Muscle layer of colon (tissue), 2 donors: ENCODE results near the gene AFAP1L2.

Experiments
- H3K27ac ChIP-seq: one replicate; pipeline ENCODE4 v1.7.0; 2013; ENCODE audit warnings: low read depth, mild to moderate bottlenecking, low read length, moderate library complexity
- H3K27me3 ChIP-seq, 2 donors: one replicate each; pipeline ENCODE4 v1.7.0; 2013; ENCODE audit warnings: low read length in 2 of 2, mild to moderate bottlenecking in 2 of 2; ENCODE audit not compliant: insufficient read depth in 2 of 2, control insufficient read depth in 1 of 2
- H3K36me3 ChIP-seq: one replicate; pipeline ENCODE4 v1.7.0; 2013; ENCODE audit warnings: mild to moderate bottlenecking, low read length; ENCODE audit not compliant: insufficient read depth
- H3K4me1 ChIP-seq: one replicate; pipeline ENCODE4 v1.7.0; 2013; ENCODE audit warnings: mild to moderate bottlenecking, low read length; ENCODE audit not compliant: insufficient read depth
- H3K4me3 ChIP-seq, 2 donors: one replicate each; pipeline ENCODE4 v1.7.0; 2013; ENCODE audit warnings: low read length in 2 of 2, low read depth in 1 of 2, mild to moderate bottlenecking in 1 of 2, moderate library complexity in 1 of 2
- H3K9ac ChIP-seq: one replicate; pipeline ENCODE4 v1.7.0; 2013; ENCODE audit warnings: low read length
- H3K9me3 ChIP-seq: one replicate; pipeline ENCODE4 v1.7.0; 2013; ENCODE audit warnings: mild to moderate bottlenecking, low read length
- donor health status: abdominal sarcoma.
- donor health status: Adenocarcinoma of cecum.

The AFAP1L2 gene

GRCh38 chr10:114278884-114279191 is 125.5 kb downstream of the AFAP1L2 start:
- Histone ChIP-seq H3K27ac (no peak overlapping the region), H3K27me3 (peaks cover 0 to 4% of the 10 kb centered on the region in 2 donors), H3K36me3 (no peaks in the 10 kb centered on the region), H3K4me3 (no peak overlapping the region), H3K4me1 (no peaks in the 10 kb centered on the region), H3K9me3 (no peaks in the 10 kb centered on the region), H3K9ac (no peak overlapping the region)

- H3K27ac ChIP-seq, result no peak overlapping the region
- H3K4me1 ChIP-seq, result no peaks in the 10 kb centered on the region
- H3K4me3 ChIP-seq, result no peak overlapping the region
- H3K9ac ChIP-seq, result no peak overlapping the region
- no peaks in the 10 kb centered on the region for H3K36me3 ChIP-seq
- H3K9me3 ChIP-seq, result no peaks in the 10 kb centered on the region
- peaks cover 0 to 4% of the 10 kb centered on the region in 2 donors for H3K27me3 ChIP-seq
Measured at GRCh38 chr10:114278140-114278883, 126.0 kb downstream of the AFAP1L2 start.

- H3K9me3 ChIP-seq, result no peaks in the 10 kb centered on the region
- no peak overlapping the region for H3K4me3 ChIP-seq
- no peak overlapping the region for H3K9ac ChIP-seq
- no peaks in the 10 kb centered on the region for H3K4me1 ChIP-seq
- H3K27me3 ChIP-seq, result peaks cover 0 to 4% of the 10 kb centered on the region in 2 donors
- H3K36me3 ChIP-seq, result no peaks in the 10 kb centered on the region
- no peak overlapping the region for H3K27ac ChIP-seq
Measured at GRCh38 chr10:114276671-114277070, 127.6 kb downstream of the AFAP1L2 start.

- H3K4me3 ChIP-seq, result no peak overlapping the region
- no peaks in the 10 kb centered on the region for H3K9me3 ChIP-seq
- no peaks in the 10 kb centered on the region for H3K4me1 ChIP-seq
- H3K27me3 ChIP-seq, result peaks cover 0 to 4% of the 10 kb centered on the region in 2 donors
- no peak overlapping the region for H3K9ac ChIP-seq
- H3K27ac ChIP-seq, result no peak overlapping the region
- H3K36me3 ChIP-seq, result no peaks in the 10 kb centered on the region
Measured at GRCh38 chr10:114276066-114276465, 128.2 kb downstream of the AFAP1L2 start.

- H3K27ac ChIP-seq, result no peak overlapping the region
- H3K4me3 ChIP-seq, result no peak overlapping the region
- H3K36me3 ChIP-seq, result no peaks in the 10 kb centered on the region
- no peaks in the 10 kb centered on the region for H3K9me3 ChIP-seq
- no peaks in the 10 kb centered on the region for H3K4me1 ChIP-seq
- peaks cover 0 to 4% of the 10 kb centered on the region in 2 donors for H3K27me3 ChIP-seq
- no peak overlapping the region for H3K9ac ChIP-seq
Measured at GRCh38 chr10:114274616-114275453, 129.5 kb downstream of the AFAP1L2 start.

- Histone ChIP-seq H3K4me1 (no peaks in the 10 kb centered on the region), H3K9ac (no peak overlapping the region), H3K4me3 (no peak overlapping the region), H3K27ac (no peak overlapping the region), H3K9me3 (no peaks in the 10 kb centered on the region), H3K36me3 (no peaks in the 10 kb centered on the region), H3K27me3 (peaks cover 0 to 4% of the 10 kb centered on the region in 2 donors)
Measured at GRCh38 chr10:114273910-114274309, 130.4 kb downstream of the AFAP1L2 start.

- no peak overlapping the region for H3K4me3 ChIP-seq
- H3K9ac ChIP-seq, result no peak overlapping the region
- H3K27ac ChIP-seq, result no peak overlapping the region
- H3K27me3 ChIP-seq, result peaks cover 0 to 4% of the 10 kb centered on the region in 2 donors
- H3K4me1 ChIP-seq, result no peaks in the 10 kb centered on the region
- H3K9me3 ChIP-seq, result no peaks in the 10 kb centered on the region
- no peaks in the 10 kb centered on the region for H3K36me3 ChIP-seq
Measured at GRCh38 chr10:114272696-114273095, 131.6 kb downstream of the AFAP1L2 start.

- Histone ChIP-seq H3K36me3 (no peaks in the 10 kb centered on the region), H3K9ac (no peak overlapping the region), H3K9me3 (no peaks in the 10 kb centered on the region), H3K4me3 (no peak overlapping the region), H3K27ac (no peak overlapping the region), H3K27me3 (peaks cover 0 to 4% of the 10 kb centered on the region in 2 donors), H3K4me1 (no peaks in the 10 kb centered on the region)
Measured at GRCh38 chr10:114271779-114272167, 132.5 kb downstream of the AFAP1L2 start.

- H3K9me3 ChIP-seq, result no peaks in the 10 kb centered on the region
- H3K27ac ChIP-seq, result no peak overlapping the region
- no peaks in the 10 kb centered on the region for H3K4me1 ChIP-seq
- no peaks in the 10 kb centered on the region for H3K36me3 ChIP-seq
- H3K27me3 ChIP-seq, result peaks cover 0 to 3% of the 10 kb centered on the region in 2 donors
- H3K9ac ChIP-seq, result no peak overlapping the region
- H3K4me3 ChIP-seq, result no peak overlapping the region
Measured at GRCh38 chr10:114271075-114271778, 133.1 kb downstream of the AFAP1L2 start.

GRCh38 chr10:114266521-114266920 is 137.8 kb downstream of the AFAP1L2 start:
- Histone ChIP-seq H3K27me3 (no peaks in the 10 kb centered on the region), H3K9ac (no peak overlapping the region), H3K9me3 (no peaks in the 10 kb centered on the region), H3K36me3 (no peaks in the 10 kb centered on the region), H3K4me3 (no peak overlapping the region), H3K27ac (no peak overlapping the region), H3K4me1 (no peaks in the 10 kb centered on the region)

- Histone ChIP-seq H3K36me3 (no peaks in the 10 kb centered on the region), H3K4me3 (no peak overlapping the region), H3K27ac (no peak overlapping the region), H3K9me3 (no peaks in the 10 kb centered on the region), H3K9ac (no peak overlapping the region), H3K27me3 (no peaks in the 10 kb centered on the region), H3K4me1 (peaks cover 3% of the 10 kb centered on the region)
Measured at GRCh38 chr10:114265392-114266053, 138.8 kb downstream of the AFAP1L2 start.
